Endothelial cell of umbilical vein (primary cell): ENCODE measurements around the gene PTBP3. TPM values are rescaled to one million over a fixed set of nuclear protein-coding genes. Genes with fewer than 3 reads are reported as not detected.

Experiments
- BruUV-seq: library from RNA; stranded (reverse); fragments of 400-500 nt; replicated peaks from 2 replicates; lab custom pipeline; 2021; lab: Mats Ljungman, UMichigan
- CTCF ChIA-PET: fragments of 300-600, 350-600 bp; sonication (Branson Sonifier 250); formaldehyde crosslinking; loops from one replicate; lab custom pipeline; 2021; ENCODE audit warnings: antibody characterized with exemption, inconsistent platforms; lab: Charles Lee
- POLR2A ChIA-PET: fragments of 300-600, 350-600 bp; sonication (Branson Sonifier 250); formaldehyde crosslinking; loops from one replicate; lab custom pipeline; 2021; ENCODE audit warnings: antibody characterized with exemption, inconsistent platforms; lab: Charles Lee
- DNase-seq: peaks from one replicate; pipeline ENCODE4 v3.0.0-alpha.2; 2011; ENCODE audit warnings: low read depth, low spot score
- FAIRE-seq: peaks from 2 replicates; lab custom pipeline; 2011; peaks lifted over from hg19 to GRCh38; lab: Jason Lieb, UNC
- H2AFZ ChIP-seq: 2 replicates; pipeline ENCODE4 v1.6.0; 2012; ENCODE audit warnings: low read depth, low read length, control low read depth, inconsistent platforms
- H3K27ac ChIP-seq: 2 replicates; pipeline ENCODE4 v1.5.1; 2011; ENCODE audit warnings: low read depth, mild to moderate bottlenecking, control low read depth, low read length, moderate library complexity; ENCODE audit not compliant: insufficient read depth
- H3K27me3 ChIP-seq, 2 experiments: 2 replicates each; pipeline versions ENCODE4 v1.6.0 to v1.6.1; 2011; ENCODE audit warnings: low read length in 2 of 2, mixed read lengths in 1 of 2; ENCODE audit not compliant: control insufficient read depth in 2 of 2, insufficient read depth in 2 of 2
- H3K36me3 ChIP-seq, 2 experiments: 2 replicates in 1 of 2; 3 replicates in 1 of 2; pipeline ENCODE4 v1.5.1; 2011; ENCODE audit warnings: low read length in 2 of 2, mild to moderate bottlenecking in 1 of 2, moderate library complexity in 1 of 2; ENCODE audit not compliant: control insufficient read depth in 2 of 2, insufficient read depth in 2 of 2; ENCODE audit errors: extremely low read depth in 1 of 2
- H3K4me1 ChIP-seq: 3 replicates; pipeline ENCODE4 v1.5.1; 2011; ENCODE audit warnings: mild to moderate bottlenecking, low read length; ENCODE audit not compliant: control insufficient read depth, insufficient read depth; ENCODE audit errors: extremely low read depth
- H3K4me2 ChIP-seq: 2 replicates; pipeline ENCODE4 v1.6.1; 2011; ENCODE audit warnings: low read length, control low read depth, mixed read lengths; ENCODE audit not compliant: insufficient read depth
- H3K4me3 ChIP-seq, 3 experiments: fragments of 200-600 bp in 1 of 3; sonication (generic), shearing (Covaris generic) in 1 of 3; replicated peaks in 1 of 3; 2 replicates each; pipeline ENCODE4 v1.5.1; 2011 to 2016; ENCODE audit warnings: control low read depth in 3 of 3, low read length in 3 of 3, mild to moderate bottlenecking in 2 of 3, inconsistent platforms in 1 of 3, low read depth in 1 of 3, moderate library complexity in 1 of 3; ENCODE audit not compliant: insufficient read depth in 1 of 3
- H3K79me2 ChIP-seq: 2 replicates; pipeline ENCODE4 v1.6.0; 2012; ENCODE audit warnings: low read length, inconsistent platforms; ENCODE audit not compliant: control insufficient read depth, insufficient read depth
- H3K9ac ChIP-seq: replicated peaks from 2 replicates; pipeline ENCODE3; 2011; ENCODE audit warnings: low read length, control low read depth; ENCODE audit not compliant: insufficient read depth; ENCODE audit errors: extremely low read depth
- H3K9me1 ChIP-seq: replicated peaks from 3 replicates; pipeline ENCODE4 v1.6.0; 2011; ENCODE audit warnings: mild to moderate bottlenecking, low read length; ENCODE audit not compliant: control insufficient read depth, insufficient read depth; ENCODE audit errors: extremely low read depth
- H3K9me3 ChIP-seq: replicated peaks from 2 replicates; pipeline ENCODE4 v1.5.1; 2012; ENCODE audit warnings: low read length, inconsistent platforms; ENCODE audit not compliant: control insufficient read depth, insufficient read depth
- H4K20me1 ChIP-seq: replicated peaks from 2 replicates; pipeline ENCODE3; 2011; ENCODE audit warnings: mild to moderate bottlenecking, low read length; ENCODE audit not compliant: control insufficient read depth, insufficient read depth; ENCODE audit errors: extremely low read depth
- EZH2 ChIP-seq: IDR thresholded peaks from 2 replicates; pipeline ENCODE4 v1.6.1; 2012; ENCODE audit warnings: borderline replicate concordance, low read depth, mild to moderate bottlenecking, moderate library complexity, low read length, inconsistent platforms; ENCODE audit not compliant: severe bottlenecking
- FOS ChIP-seq: IDR thresholded peaks from 2 replicates; pipeline ENCODE4 v1.6.1; 2011; ENCODE audit warnings: mild to moderate bottlenecking, low read length, moderate library complexity, borderline replicate concordance; ENCODE audit not compliant: insufficient read depth
- GATA2 ChIP-seq: IDR thresholded peaks from 2 replicates; pipeline ENCODE4 v1.7.0; 2011; ENCODE audit warnings: low read depth, mild to moderate bottlenecking, moderate library complexity, mixed read lengths, low read length; ENCODE audit not compliant: insufficient read length, insufficient read depth
- JUN ChIP-seq: IDR thresholded peaks from 2 replicates; pipeline ENCODE4 v1.6.1; 2011; ENCODE audit warnings: borderline replicate concordance, low read depth; ENCODE audit not compliant: insufficient read length, insufficient read depth
- MYC ChIP-seq: IDR thresholded peaks from one replicate; pipeline ENCODE4 v1.6.1; 2011; ENCODE audit warnings: mild to moderate bottlenecking, low read depth, low read length
- POLR2A ChIP-seq: IDR thresholded peaks from 2 replicates; pipeline ENCODE4 v1.6.1; 2012; ENCODE audit warnings: low read depth, mild to moderate bottlenecking, control low read depth, low read length
- POLR2AphosphoS5 ChIP-seq: IDR thresholded peaks from 2 replicates; pipeline ENCODE4 v1.6.1; 2012; ENCODE audit warnings: low read depth, mild to moderate bottlenecking, control low read depth, low read length, moderate library complexity; ENCODE audit not compliant: insufficient read depth
- dilution Hi-C: fragments of 300-500 bp; cut with MboI; formaldehyde crosslinking; loops from one replicate; pipeline ENCODE4 v1.15.0; 2019; ENCODE audit warnings: low sequenced_read_pairs; ENCODE audit not compliant: extremely low pct_ligation_motif_present
- intact Hi-C: fragments of 100-400 bp; cut with micrococcal nuclease; formaldehyde crosslinking; loops from one replicate; pipeline ENCODE4 v1.10.0; 2022
- polyA plus RNA-seq, 4 experiments: library from polyadenylated mRNA; depleted of rRNA in 3 of 4; stranded (reverse) in 3 of 4; unstranded in 1 of 4; fragments of >200 nt; gene quantifications; 2 replicates each; pipeline versions ENCODE4 v1.2.1 to v1.2.3, GENCODE V29; 2011 to 2012; ENCODE audit warnings: missing spikeins in 1 of 4
- total RNA-seq: library from RNA; stranded (reverse); gene quantifications from 2 replicates; pipeline ENCODE4 v1.2.3, GENCODE V29; 2021
- TF ChIP-seq, protein P1 (sequence below): IDR thresholded peaks from 2 replicates; pipeline ENCODE4 v1.6.1; 2011; ENCODE audit not compliant: insufficient read depth, insufficient read length
- TF ChIP-seq, protein P2 (sequence below), 2 donors: IDR thresholded peaks; 1 replicate in 1 of 2; 2 replicates in 1 of 2; pipeline ENCODE4 v1.5.1; 2011; ENCODE audit warnings: low read length in 2 of 2, mild to moderate bottlenecking in 2 of 2, moderate library complexity in 2 of 2, control low read depth in 1 of 2, inconsistent platforms in 1 of 2, low read depth in 1 of 2; ENCODE audit not compliant: insufficient read depth in 1 of 2; ENCODE audit errors: extremely low read depth in 1 of 2

PTBP3 gene
- total and polyA plus RNA-seq, 2 donors (not counting 3 experiments of a cell fraction or from before 2014, with no cell fraction given) = 42.4 to 75.0 TPM

DNA sequence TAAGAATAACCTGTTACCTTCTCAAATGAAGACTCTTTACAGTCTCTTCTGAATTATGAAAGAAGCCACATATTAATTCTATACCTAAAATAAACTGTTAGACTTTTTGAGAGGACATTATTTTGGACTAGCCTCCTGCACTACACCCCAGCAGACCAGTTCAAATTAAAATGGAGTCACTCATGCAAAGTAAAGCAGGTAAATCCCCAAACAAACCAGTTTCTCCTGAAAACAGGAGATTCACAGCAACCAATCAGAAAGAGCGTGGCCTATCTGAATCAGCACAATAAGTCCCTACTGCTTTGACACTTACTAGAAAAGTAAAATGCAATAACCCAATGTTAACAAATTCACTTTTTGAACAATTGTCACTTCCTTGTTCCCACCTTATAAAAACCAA is 58.8 kb downstream of the PTBP3 start:
- POLR2A ChIA-PET = no interaction called here
- dilution Hi-C loops = no loop called here
- no peak overlapping the region for H3K4me3 ChIP-seq

More for the DNA sequence above, 58.8 kb downstream of the PTBP3 start:
- Histone ChIP-seq H3K9ac (no peak overlapping the region), H3K4me1 (peaks cover 17% of the 10 kb centered on the region), H3K27ac (no peak overlapping the region), H3K36me3 (no peaks in the 10 kb centered on the region), H3K79me2 (peaks cover 71% of the 10 kb centered on the region), H3K9me3 (no peaks in the 10 kb centered on the region), H4K20me1 (peaks cover 3% of the 10 kb centered on the region), H3K4me2 (no peak overlapping the region), H2AFZ (no peak overlapping the region), H3K9me1 (no peaks in the 10 kb centered on the region), H3K27me3 (no peaks in the 10 kb centered on the region)
- TF ChIP-seq, protein P1, sequence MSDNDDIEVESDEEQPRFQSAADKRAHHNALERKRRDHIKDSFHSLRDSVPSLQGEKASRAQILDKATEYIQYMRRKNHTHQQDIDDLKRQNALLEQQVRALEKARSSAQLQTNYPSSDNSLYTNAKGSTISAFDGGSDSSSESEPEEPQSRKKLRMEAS = no peak
- TF ChIP-seq EZH2 (no peak), MYC (no peak), JUN (no peak), POLR2AphosphoS5 (no peak), GATA2 (no peak), POLR2A (no peak), FOS (no peak)
- TF ChIP-seq, protein P2, sequence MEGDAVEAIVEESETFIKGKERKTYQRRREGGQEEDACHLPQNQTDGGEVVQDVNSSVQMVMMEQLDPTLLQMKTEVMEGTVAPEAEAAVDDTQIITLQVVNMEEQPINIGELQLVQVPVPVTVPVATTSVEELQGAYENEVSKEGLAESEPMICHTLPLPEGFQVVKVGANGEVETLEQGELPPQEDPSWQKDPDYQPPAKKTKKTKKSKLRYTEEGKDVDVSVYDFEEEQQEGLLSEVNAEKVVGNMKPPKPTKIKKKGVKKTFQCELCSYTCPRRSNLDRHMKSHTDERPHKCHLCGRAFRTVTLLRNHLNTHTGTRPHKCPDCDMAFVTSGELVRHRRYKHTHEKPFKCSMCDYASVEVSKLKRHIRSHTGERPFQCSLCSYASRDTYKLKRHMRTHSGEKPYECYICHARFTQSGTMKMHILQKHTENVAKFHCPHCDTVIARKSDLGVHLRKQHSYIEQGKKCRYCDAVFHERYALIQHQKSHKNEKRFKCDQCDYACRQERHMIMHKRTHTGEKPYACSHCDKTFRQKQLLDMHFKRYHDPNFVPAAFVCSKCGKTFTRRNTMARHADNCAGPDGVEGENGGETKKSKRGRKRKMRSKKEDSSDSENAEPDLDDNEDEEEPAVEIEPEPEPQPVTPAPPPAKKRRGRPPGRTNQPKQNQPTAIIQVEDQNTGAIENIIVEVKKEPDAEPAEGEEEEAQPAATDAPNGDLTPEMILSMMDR (IDR thresholded peaks at IDR 0.05; ENCODE audit: extremely low read depth in 1 of 2, insufficient read depth in 1 of 2, low read depth in 1 of 2, low read length in 2 of 2) = no peak
- FAIRE-seq (no peak), DNase-seq (no peak)
- CTCF ChIA-PET = no interaction called here
- BruUV-seq = no TSS peak
- intact Hi-C loops = no loop called here
